ENCODE measurements around the gene SDK2. TPM values are rescaled to one million over a fixed set of nuclear protein-coding genes. Genes with fewer than 3 reads are reported as not detected.

Gene SDK2
- total and polyA plus RNA-seq, 11 donors = 0.84 to 4.0 (median 2.6) TPM

DNA sequence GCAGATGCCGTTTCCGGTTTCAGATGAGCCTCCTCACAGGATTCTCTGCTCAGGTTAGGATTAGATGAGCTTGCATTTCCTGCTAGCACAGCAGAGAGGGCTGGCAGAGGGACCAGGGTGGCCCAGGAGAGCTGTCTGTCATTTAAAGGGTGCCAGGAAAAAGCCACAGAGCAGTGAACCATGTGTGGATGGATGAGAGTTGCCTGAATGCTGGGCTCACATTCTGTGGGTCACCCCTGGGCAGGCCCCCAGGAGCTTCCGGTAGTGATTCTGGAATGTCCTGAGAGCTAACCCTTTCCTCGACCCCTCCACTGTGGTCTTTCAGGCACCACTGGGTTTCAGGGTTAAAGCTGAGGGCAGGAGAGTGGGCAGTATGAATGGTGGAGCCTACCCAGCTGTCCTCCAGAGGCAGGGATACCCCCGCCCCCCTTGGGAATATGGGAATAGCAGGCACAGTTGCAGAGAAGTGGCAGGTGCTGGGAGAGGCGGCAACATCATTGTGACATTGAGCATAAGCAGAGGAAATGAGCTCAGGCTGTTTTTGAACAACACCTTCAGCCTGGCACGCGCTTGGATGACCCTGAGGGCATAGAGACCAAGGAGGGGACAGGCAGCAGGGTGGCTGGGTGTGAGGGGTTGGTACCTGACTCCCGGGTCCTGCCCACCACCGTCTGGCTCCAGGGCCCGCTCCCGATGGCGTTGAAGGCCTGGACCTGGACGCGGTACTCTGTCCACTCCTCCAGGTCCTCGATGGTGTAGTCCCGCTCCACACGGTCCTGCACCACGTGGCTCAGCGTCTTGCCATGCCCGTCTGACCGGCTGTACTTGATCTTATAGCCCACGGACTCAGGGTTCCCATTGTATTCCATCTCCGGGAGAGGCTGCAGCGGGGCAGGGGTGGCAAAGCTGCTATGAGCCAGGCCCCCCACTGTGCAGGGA, 249.5 kb downstream of the SDK2 start:
- H3K4me3 ChIP-seq = no peak overlapping the region
- no peaks in the 10 kb centered on the region for H3K9me3 ChIP-seq
- WGBS, 4 donors = 86 to 87% (median 86%) methylated on average over 16 to 25 of the region's 25 CpGs
- ATAC-seq = peak in 1 of 4 donors; percentile 7
- intact Hi-C loops (cut with DNase I) = no loop called here
- no peak for TF ChIP-seq POLR2A (IDR thresholded peaks at IDR 0.05)
- TF ChIP-seq, protein P1, sequence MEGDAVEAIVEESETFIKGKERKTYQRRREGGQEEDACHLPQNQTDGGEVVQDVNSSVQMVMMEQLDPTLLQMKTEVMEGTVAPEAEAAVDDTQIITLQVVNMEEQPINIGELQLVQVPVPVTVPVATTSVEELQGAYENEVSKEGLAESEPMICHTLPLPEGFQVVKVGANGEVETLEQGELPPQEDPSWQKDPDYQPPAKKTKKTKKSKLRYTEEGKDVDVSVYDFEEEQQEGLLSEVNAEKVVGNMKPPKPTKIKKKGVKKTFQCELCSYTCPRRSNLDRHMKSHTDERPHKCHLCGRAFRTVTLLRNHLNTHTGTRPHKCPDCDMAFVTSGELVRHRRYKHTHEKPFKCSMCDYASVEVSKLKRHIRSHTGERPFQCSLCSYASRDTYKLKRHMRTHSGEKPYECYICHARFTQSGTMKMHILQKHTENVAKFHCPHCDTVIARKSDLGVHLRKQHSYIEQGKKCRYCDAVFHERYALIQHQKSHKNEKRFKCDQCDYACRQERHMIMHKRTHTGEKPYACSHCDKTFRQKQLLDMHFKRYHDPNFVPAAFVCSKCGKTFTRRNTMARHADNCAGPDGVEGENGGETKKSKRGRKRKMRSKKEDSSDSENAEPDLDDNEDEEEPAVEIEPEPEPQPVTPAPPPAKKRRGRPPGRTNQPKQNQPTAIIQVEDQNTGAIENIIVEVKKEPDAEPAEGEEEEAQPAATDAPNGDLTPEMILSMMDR (IDR thresholded peaks at IDR 0.05) = no peak
- H3K4me1 ChIP-seq = no peaks in the 10 kb centered on the region
- no peak overlapping the region for H3K27ac ChIP-seq
- no peaks in the 10 kb centered on the region for H3K27me3 ChIP-seq
- DNase-seq = no peak
- no peaks in the 10 kb centered on the region for H3K36me3 ChIP-seq

DNA sequence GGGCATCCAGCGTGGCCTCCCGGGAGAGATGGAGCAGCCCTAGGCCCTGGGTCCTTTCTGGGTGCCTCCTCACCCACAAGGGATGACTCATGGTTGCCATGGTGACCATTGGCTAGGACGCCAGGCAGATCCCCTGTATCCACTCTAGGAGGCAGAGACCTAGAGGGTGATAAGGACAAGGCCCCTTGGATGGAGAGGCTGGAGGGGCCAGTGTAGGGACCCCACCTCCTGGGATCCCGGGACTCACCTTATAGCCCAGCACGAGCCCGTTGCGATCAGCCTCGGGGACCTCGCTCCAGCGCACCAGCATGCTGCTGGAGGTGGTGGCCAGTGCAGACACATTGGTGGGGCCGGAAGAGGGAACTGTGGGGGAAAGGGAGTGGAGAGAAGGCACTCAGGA, 250.3 kb downstream of the SDK2 start:
- Histone ChIP-seq H3K27ac (no peak overlapping the region), H3K4me3 (no peak overlapping the region), H3K4me1 (no peaks in the 10 kb centered on the region), H3K36me3 (no peaks in the 10 kb centered on the region), H3K9me3 (no peaks in the 10 kb centered on the region), H3K27me3 (no peaks in the 10 kb centered on the region)
- no peak for ATAC-seq
- intact Hi-C loops (cut with DNase I) = no loop called here
- no peak for TF ChIP-seq POLR2A (IDR thresholded peaks at IDR 0.05)
- TF ChIP-seq, protein P1 (IDR thresholded peaks at IDR 0.05) = no peak
- 90 to 93% (median 90%) methylated on average over 11 of the region's 11 CpGs for WGBS, 4 donors
- DNase-seq = no peak

DNA sequence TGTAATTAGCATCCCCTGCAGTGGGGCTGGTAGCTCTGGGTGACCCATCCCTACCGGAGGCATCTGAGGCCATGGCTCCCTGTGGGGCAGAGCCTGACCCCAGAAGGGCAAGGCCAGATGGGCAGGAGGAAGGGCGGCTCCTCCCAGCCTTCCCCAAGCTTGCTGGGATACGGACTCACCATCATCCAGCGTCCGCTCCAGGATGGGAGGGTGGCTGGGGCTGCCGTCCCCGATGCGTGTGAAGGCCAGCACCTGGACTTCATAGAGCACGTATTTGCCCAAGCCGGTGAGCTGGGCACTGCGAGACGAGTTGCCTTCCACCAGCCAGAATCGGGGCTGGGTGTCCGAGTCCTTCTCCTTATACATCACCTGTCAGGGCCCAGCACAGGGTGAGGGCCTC, 250.9 kb downstream of the SDK2 start:
- TF ChIP-seq, protein P1 (IDR thresholded peaks at IDR 0.05) = no peak
- no peak for TF ChIP-seq POLR2A (IDR thresholded peaks at IDR 0.05)
- Histone ChIP-seq H3K27ac (no peak overlapping the region), H3K27me3 (no peaks in the 10 kb centered on the region), H3K9me3 (no peaks in the 10 kb centered on the region), H3K4me1 (no peaks in the 10 kb centered on the region), H3K36me3 (no peaks in the 10 kb centered on the region), H3K4me3 (no peak overlapping the region)
- 87 to 93% (median 91%) methylated on average over 8 to 14 of the region's 14 CpGs for WGBS, 4 donors
- no peak for ATAC-seq
- intact Hi-C loops (cut with DNase I) = no loop called here
- DNase-seq = no peak

DNA sequence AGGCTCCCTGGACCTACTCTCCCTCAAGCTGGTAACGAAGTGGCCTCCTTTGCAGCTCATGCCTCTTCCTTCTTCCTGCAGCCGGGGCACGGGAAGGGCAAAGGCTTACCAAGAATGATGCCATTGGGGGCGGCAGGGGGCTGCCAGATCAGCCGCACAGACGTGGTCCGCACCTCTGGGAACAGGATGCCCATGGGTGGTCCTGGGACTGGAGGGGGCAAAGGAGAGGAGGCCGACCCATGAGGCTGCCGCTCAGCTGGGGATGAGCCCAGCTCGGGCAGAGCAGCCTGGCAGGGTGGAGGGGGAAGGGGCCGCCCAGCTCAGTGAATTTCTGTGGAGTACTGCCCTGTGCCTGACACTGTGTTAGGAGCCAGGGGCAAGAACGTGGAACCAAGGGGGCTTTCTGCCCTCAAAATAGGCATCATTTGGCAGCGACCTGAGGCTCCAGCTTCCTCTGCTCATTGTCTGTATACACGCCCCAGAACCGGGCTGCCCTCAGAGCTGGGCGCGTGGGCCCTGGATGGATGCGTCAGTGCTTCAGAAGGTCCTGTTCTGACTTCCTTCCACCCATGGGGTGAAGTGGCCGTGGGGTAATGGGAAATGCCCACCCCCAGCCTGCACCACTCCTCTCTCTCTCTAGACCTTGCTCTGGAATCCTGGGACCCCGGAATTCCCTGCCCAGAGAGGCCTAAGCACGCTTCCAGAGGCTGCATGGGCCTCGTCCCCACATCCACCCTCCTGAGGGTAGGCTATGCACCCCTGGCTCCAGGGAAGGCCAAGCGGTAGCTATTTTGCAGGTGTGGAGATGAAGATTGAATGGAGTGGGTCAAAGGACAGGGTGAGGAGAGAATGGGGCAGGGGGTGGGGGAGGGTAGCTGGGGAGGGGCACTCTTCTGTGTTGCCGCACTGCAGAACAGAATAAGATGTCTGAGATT, 252.6 kb downstream of the SDK2 start:
- intact Hi-C loops (cut with DNase I) = no loop called here
- no peaks in the 10 kb centered on the region for H3K4me1 ChIP-seq
- H3K27me3 ChIP-seq = no peaks in the 10 kb centered on the region
- ATAC-seq (no peak), DNase-seq (no peak)
- no peaks in the 10 kb centered on the region for H3K36me3 ChIP-seq
- H3K9me3 ChIP-seq = no peaks in the 10 kb centered on the region
- WGBS, 4 donors = 93 to 95% (median 94%) methylated on average over 9 to 24 of the region's 24 CpGs
- no peak overlapping the region for H3K4me3 ChIP-seq
- no peak overlapping the region for H3K27ac ChIP-seq
- TF ChIP-seq POLR2A (IDR thresholded peaks at IDR 0.05) = no peak
- TF ChIP-seq, protein P1 (IDR thresholded peaks at IDR 0.05) = no peak
